Thymus (tissue), 11 donors: ENCODE data around the gene MEIS3. TPM values are rescaled to one million over a fixed set of nuclear protein-coding genes. Genes with fewer than 3 reads are reported as not detected.

Experiments used
- DNase-seq, 9 donors: peaks; one replicate each; pipeline ENCODE4 v3.0.0-alpha.2; 2013; ENCODE audit warnings: low spot score in 9 of 9, low read depth in 6 of 9, missing footprints in 1 of 9
- H3K27ac ChIP-seq, 2 donors: one replicate each; pipeline ENCODE4 v1.5.1; 2013; ENCODE audit warnings: control low read depth in 1 of 2, low read depth in 1 of 2, low read length in 1 of 2, mild to moderate bottlenecking in 1 of 2, moderate library complexity in 1 of 2
- H3K27me3 ChIP-seq, 2 donors: one replicate each; pipeline ENCODE4 v1.5.1; 2013; ENCODE audit warnings: low read length in 1 of 2; ENCODE audit not compliant: control insufficient read depth in 2 of 2, insufficient read depth in 1 of 2
- H3K36me3 ChIP-seq, 2 donors: one replicate each; pipeline ENCODE4 v1.5.1; 2013; ENCODE audit warnings: low read length in 1 of 2, mild to moderate bottlenecking in 1 of 2, moderate library complexity in 1 of 2; ENCODE audit not compliant: control insufficient read depth in 2 of 2, insufficient read depth in 2 of 2
- H3K4me1 ChIP-seq, 2 donors: one replicate each; pipeline ENCODE4 v1.5.1; 2013; ENCODE audit warnings: low read length in 2 of 2; ENCODE audit not compliant: control insufficient read depth in 2 of 2, insufficient read depth in 2 of 2
- H3K4me3 ChIP-seq, 2 donors: one replicate each; pipeline ENCODE4 v1.5.1; 2013; ENCODE audit warnings: low read length in 2 of 2, control low read depth in 1 of 2, mild to moderate bottlenecking in 1 of 2
- H3K9me3 ChIP-seq, 2 donors: one replicate each; pipeline ENCODE4 v1.5.1; 2013; ENCODE audit warnings: low read length in 1 of 2, mild to moderate bottlenecking in 1 of 2; ENCODE audit not compliant: control insufficient read depth in 2 of 2, insufficient read depth in 1 of 2
- WGBS: extraction: QIAGEN DNeasy Blood & Tissue Kit; methylation state at CpG from one replicate; pipeline ENCODE4 v1.1.7; 2013; 5-methylcytosine and 5-hydroxymethylcytosine counted together
- polyA plus RNA-seq: library from polyadenylated mRNA; stranded (reverse); fragments of 200-250 nt; gene quantifications from one replicate; pipeline ENCODE4 v1.2.3, GENCODE V29; 2013
- total RNA-seq: library from RNA; stranded (reverse); fragments of 120-200 nt; gene quantifications from one replicate; pipeline ENCODE4 v1.2.4, GENCODE V29; 2013
- donor health status: healthy.

The MEIS3 gene
- total and polyA plus RNA-seq, 2 donors: 1.7 to 4.3 TPM

GRCh38 chr19:47421244-47421786 is 2.0 kb upstream of the MEIS3 start:
- H3K27me3 ChIP-seq: peaks cover 57 to 97% of the 10 kb centered on the region in 2 donors
- no peak overlapping the region for H3K27ac ChIP-seq
- peaks cover 0 to 1% of the 10 kb centered on the region in 2 donors for H3K9me3 ChIP-seq
- peaks cover 0 to 2% of the 10 kb centered on the region in 2 donors for H3K4me1 ChIP-seq
- 8% methylated on average over 16 of the region's 16 CpGs for WGBS
- no peak for DNase-seq
- H3K4me3 ChIP-seq: no peak overlapping the region
- no peaks in the 10 kb centered on the region for H3K36me3 ChIP-seq

- WGBS: 7% methylated on average over 19 of the region's 19 CpGs
- peaks cover 61 to 97% of the 10 kb centered on the region in 2 donors for H3K27me3 ChIP-seq
Measured at GRCh38 chr19:47419789-47420188, 462 bp upstream of the MEIS3 start.

DNA sequence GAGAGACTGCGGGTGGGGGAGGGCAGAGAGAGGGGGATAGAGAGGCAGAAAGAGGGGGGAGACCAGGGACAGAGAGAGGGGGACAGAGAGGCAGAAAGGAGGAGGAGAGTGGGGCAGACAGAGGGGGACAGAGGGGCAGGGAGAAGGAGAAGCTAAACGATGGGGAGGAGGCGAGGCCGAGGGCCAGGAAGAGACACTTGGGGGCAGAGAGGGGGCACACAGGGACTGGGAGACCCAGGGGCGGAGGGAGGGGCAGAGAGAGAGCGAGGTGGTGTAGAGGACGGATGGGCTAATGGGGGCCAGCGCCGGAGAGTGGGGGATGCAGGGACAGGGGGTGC is 666 bp downstream of the MEIS3 start:
- peaks cover 0 to 2% of the 10 kb centered on the region in 2 donors for H3K4me1 ChIP-seq
- peaks cover 60 to 94% of the 10 kb centered on the region in 2 donors for H3K27me3 ChIP-seq
- no peaks in the 10 kb centered on the region for H3K36me3 ChIP-seq
- H3K27ac ChIP-seq: no peak overlapping the region
- under 1% methylated on average over 9 of the region's 9 CpGs for WGBS
- no peak overlapping the region for H3K4me3 ChIP-seq
- no peak for DNase-seq
- H3K9me3 ChIP-seq: peaks cover 0 to 1% of the 10 kb centered on the region in 2 donors

More at GRCh38 chr19:47419789-47420188, 462 bp upstream of the MEIS3 start:
- Histone ChIP-seq H3K4me1 (peaks cover 0 to 2% of the 10 kb centered on the region in 2 donors), H3K9me3 (peaks cover 0 to 1% of the 10 kb centered on the region in 2 donors), H3K4me3 (no peak overlapping the region), H3K36me3 (no peaks in the 10 kb centered on the region), H3K27ac (no peak overlapping the region)
- DNase-seq: no peak

GRCh38 chr19:47417746-47418691 is 1.3 kb downstream of the MEIS3 start:
- no peak overlapping the region for H3K4me3 ChIP-seq
- WGBS: 6% methylated on average over 34 of the region's 34 CpGs
- peaks cover 0 to 1% of the 10 kb centered on the region in 2 donors for H3K9me3 ChIP-seq

DNA sequence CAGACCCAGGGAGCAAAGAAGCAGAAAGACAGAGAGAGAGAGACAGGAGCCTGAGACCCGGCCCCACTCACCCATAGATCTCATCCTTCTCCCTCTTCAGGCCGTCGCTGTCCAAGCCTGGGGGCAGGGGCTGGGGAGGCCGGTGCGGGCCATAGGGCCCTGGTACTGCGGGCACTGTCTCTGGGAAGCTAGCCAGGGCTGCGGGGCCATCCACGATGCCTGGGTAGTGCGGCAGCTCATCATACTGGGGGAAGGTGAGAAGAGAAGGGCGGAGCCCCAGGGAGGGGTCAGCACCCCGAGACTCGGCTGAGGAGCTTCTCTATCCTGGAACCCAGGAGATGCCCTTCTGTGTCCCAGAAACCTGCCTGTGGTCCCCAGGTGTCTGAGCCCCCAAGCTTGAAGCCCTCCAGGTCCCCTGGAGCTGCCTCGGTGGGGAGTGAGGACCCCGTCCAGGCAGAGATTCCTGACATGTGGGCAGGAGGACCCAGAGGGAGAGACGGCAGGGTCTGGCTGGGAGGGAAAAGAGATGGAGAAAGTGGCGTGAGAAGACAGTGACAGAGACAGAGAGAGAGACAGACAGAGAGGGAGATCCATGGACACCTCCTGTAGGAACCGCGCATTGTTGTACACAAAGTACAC is 2.1 kb downstream of the MEIS3 start:
- Histone ChIP-seq H3K4me1 (peaks cover 0 to 2% of the 10 kb centered on the region in 2 donors), H3K4me3 (no peak overlapping the region), H3K27ac (no peak overlapping the region), H3K36me3 (no peaks in the 10 kb centered on the region), H3K27me3 (peaks cover 54 to 83% of the 10 kb centered on the region in 2 donors), H3K9me3 (peaks cover 0 to 1% of the 10 kb centered on the region in 2 donors)
- WGBS: 10% methylated on average over 18 of the region's 18 CpGs
- no peak for DNase-seq

More at GRCh38 chr19:47417746-47418691, 1.3 kb downstream of the MEIS3 start:
- H3K4me1 ChIP-seq: peaks cover 0 to 2% of the 10 kb centered on the region in 2 donors
- no peak for DNase-seq
- no peak overlapping the region for H3K27ac ChIP-seq
- H3K36me3 ChIP-seq: no peaks in the 10 kb centered on the region
- H3K27me3 ChIP-seq: peaks cover 54 to 91% of the 10 kb centered on the region in 2 donors

- peaks cover 51 to 76% of the 10 kb centered on the region in 2 donors for H3K27me3 ChIP-seq
- H3K36me3 ChIP-seq: no peaks in the 10 kb centered on the region
- no peak overlapping the region for H3K27ac ChIP-seq
- H3K4me1 ChIP-seq: peaks cover 0 to 2% of the 10 kb centered on the region in 2 donors
- no peak overlapping the region for H3K4me3 ChIP-seq
- 38% methylated on average over 12 of the region's 12 CpGs for WGBS
- DNase-seq: no peak
- H3K9me3 ChIP-seq: no peaks in the 10 kb centered on the region
Measured at GRCh38 chr19:47416643-47416985, 2.7 kb downstream of the MEIS3 start.

- WGBS: 92% methylated on average over 21 of the region's 21 CpGs
- H3K27ac ChIP-seq: no peak overlapping the region
- no peaks in the 10 kb centered on the region for H3K36me3 ChIP-seq
- peaks cover 0 to 2% of the 10 kb centered on the region in 2 donors for H3K4me1 ChIP-seq
- no peak for DNase-seq
- no peaks in the 10 kb centered on the region for H3K9me3 ChIP-seq
- H3K27me3 ChIP-seq: peaks cover 46 to 71% of the 10 kb centered on the region in 2 donors
- H3K4me3 ChIP-seq: no peak overlapping the region
Measured at GRCh38 chr19:47415953-47416642, 3.2 kb downstream of the MEIS3 start.

DNA sequence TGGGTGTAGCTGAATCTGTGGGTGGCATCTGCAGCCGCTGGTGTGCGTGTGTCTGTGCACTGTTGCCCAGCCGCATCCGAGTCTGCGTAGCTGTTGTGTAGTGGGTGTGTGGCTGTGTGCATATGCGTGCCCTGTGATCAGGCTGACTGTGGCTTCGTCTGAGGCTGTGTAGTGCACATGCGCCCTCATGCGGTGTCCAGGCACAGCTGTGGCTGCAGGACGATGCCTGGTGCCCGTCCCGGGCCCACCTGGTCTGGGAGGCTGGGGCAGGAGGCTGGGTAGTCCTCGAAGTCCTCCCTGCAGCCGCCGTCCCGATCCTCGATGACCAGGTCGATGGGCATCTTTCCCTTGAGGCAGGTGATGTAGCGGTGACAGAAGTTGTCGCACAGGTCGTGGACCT is 4.9 kb downstream of the MEIS3 start:
- WGBS: 71% methylated on average over 21 of the region's 21 CpGs
- H3K27ac ChIP-seq: no peak overlapping the region
- no peak for DNase-seq
- H3K9me3 ChIP-seq: no peaks in the 10 kb centered on the region
- peaks cover 34 to 55% of the 10 kb centered on the region in 2 donors for H3K27me3 ChIP-seq
- no peaks in the 10 kb centered on the region for H3K36me3 ChIP-seq
- H3K4me3 ChIP-seq: no peak overlapping the region
- peaks cover 0 to 2% of the 10 kb centered on the region in 2 donors for H3K4me1 ChIP-seq
